Ovary (tissue), 3 donors: ENCODE measurements around the gene DMXL2.

Experiments
- CTCF ChIP-seq, 3 donors: fragments of 450-650 bp in 2 of 3; fragments of 200-600 bp in 1 of 3; IDR thresholded peaks; one replicate each; pipeline versions ENCODE4 v1.5.1 to v1.8.0; 2016 to 2022; ENCODE audit warnings: antibody characterized with exemption in 3 of 3, mild to moderate bottlenecking in 1 of 3
- EP300 ChIP-seq: sonication (generic); formaldehyde crosslinking; IDR thresholded peaks from one replicate; pipeline ENCODE4 v1.6.1; 2017; ENCODE audit warnings: antibody characterized with exemption
- POLR2A ChIP-seq: fragments of 450-650 bp; IDR thresholded peaks from one replicate; pipeline ENCODE4 v1.6.1; 2017; ENCODE audit warnings: antibody characterized with exemption, mild to moderate bottlenecking, moderate library complexity
- donor health status: DM: no; HTN: no; CAD: no.

- TF ChIP-seq POLR2A (no peak), CTCF (IDR thresholded peaks at IDR 0.05) (no peak), EP300 (no peak)
These were observed 45.6 kb downstream of the DMXL2 start for GRCh38 chr15:51576911-51577500.
